Measurements from ENCODE around the gene POLD4. TPM values are rescaled to one million over a fixed set of nuclear protein-coding genes. Genes with fewer than 3 reads are reported as not detected.

The POLD4 gene
- total and polyA plus RNA-seq, 2 of the 13 experiments (the other 11 are each of a cell fraction or from before 2014, with no cell fraction given), result 10.5 to 27.4 TPM

- TF ChIP-seq ZNF704 (CRISPR knock-in tag; IDR thresholded peaks at IDR 0.05; ENCODE audit: borderline replicate concordance) (peak; percentile 80; the same call in 1 of the 2 replicates), HNRNPL (IDR thresholded peaks at IDR 0.05; ENCODE audit: low read depth, low read length) (peak; percentile 92; the same call in 1 of the 2 replicates), ZNF703 (CRISPR knock-in tag; IDR thresholded peaks at IDR 0.05; ENCODE audit: borderline replicate concordance) (no peak), ZNF839 (CRISPR knock-in tag; IDR thresholded peaks at IDR 0.05; ENCODE audit: borderline replicate concordance) (0 out of 2 replicates have a peak, but pooled peaks have one; percentile 17), MAZ (IDR thresholded peaks at IDR 0.05; ENCODE audit: borderline replicate concordance, low read depth, low read length) (peak; percentile 78), MAZ (CRISPR knock-in tag; IDR thresholded peaks at IDR 0.05; ENCODE audit: low read depth) (peak; percentile 96), KAT8 (CRISPR knock-in tag; IDR thresholded peaks at IDR 0.05) (peak; percentile 24; the same call in 1 of the 2 replicates), TBL1XR1 (IDR thresholded peaks at IDR 0.05; ENCODE audit: borderline replicate concordance, low read length, partially characterized antibody) (no peak), FOXA1 (IDR thresholded peaks at IDR 0.05) (no peak), FOXA1 (CRISPR knock-in tag; IDR thresholded peaks at IDR 0.05) (0 out of 2 replicates have a peak, but pooled peaks have one; percentile 7), AGO2 (optimal IDR thresholded peaks at IDR 0.05; ENCODE audit: low read depth, low read length) (peak; percentile 94), U2AF1 (optimal IDR thresholded peaks at IDR 0.05; ENCODE audit: low read depth, low read length) (no peak), ZNF543 (CRISPR knock-in tag; IDR thresholded peaks at IDR 0.05) (no peak; the same call in 1 of the 2 replicates), MAFK (conservative IDR thresholded peaks at IDR 0.05 in 1 of 2, IDR thresholded peaks at IDR 0.05 in 1 of 2; ENCODE audit: low read length in 2 of 2) (no peak), ATF2 (CRISPR knock-in tag; IDR thresholded peaks at IDR 0.05) (no peak), SATB2 (CRISPR knock-in tag; IDR thresholded peaks at IDR 0.05) (0 out of 2 replicates have a peak, but pooled peaks have one; percentile 37), ZNF670 (CRISPR knock-in tag; IDR thresholded peaks at IDR 0.05; ENCODE audit: borderline replicate concordance) (no peak), JUN (CRISPR knock-in tag; IDR thresholded peaks at IDR 0.05) (no peak), CCDC6 (CRISPR knock-in tag; IDR thresholded peaks at IDR 0.05) (no peak), ZBTB7A (CRISPR knock-in tag; IDR thresholded peaks at IDR 0.05) (no peak; the same call in none of the 2 replicates), ZNF740 (CRISPR knock-in tag; IDR thresholded peaks at IDR 0.05) (no peak), ZNF724P (CRISPR knock-in tag; IDR thresholded peaks at IDR 0.05; ENCODE audit: borderline replicate concordance) (0 out of 2 replicates have a peak, but pooled peaks have one; percentile 28), MYC (CRISPR knock-in tag; IDR thresholded peaks at IDR 0.05; ENCODE audit: borderline replicate concordance) (peak; percentile 31; the same call in 1 of the 2 replicates), ZSCAN12 (CRISPR knock-in tag; IDR thresholded peaks at IDR 0.05) (no peak)
- TF ChIP-seq, protein P1, sequence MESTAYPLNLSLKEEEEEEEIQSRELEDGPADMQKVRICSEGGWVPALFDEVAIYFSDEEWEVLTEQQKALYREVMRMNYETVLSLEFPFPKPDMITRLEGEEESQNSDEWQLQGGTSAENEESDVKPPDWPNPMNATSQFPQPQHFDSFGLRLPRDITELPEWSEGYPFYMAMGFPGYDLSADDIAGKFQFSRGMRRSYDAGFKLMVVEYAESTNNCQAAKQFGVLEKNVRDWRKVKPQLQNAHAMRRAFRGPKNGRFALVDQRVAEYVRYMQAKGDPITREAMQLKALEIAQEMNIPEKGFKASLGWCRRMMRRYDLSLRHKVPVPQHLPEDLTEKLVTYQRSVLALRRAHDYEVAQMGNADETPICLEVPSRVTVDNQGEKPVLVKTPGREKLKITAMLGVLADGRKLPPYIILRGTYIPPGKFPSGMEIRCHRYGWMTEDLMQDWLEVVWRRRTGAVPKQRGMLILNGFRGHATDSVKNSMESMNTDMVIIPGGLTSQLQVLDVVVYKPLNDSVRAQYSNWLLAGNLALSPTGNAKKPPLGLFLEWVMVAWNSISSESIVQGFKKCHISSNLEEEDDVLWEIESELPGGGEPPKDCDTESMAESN (CRISPR knock-in tag; conservative IDR thresholded peaks at IDR 0.05), result peak; percentile 98
These were observed 50.1 kb downstream of the POLD4 start, which contains the start of gene SSH3 (continued) for GRCh38 chr11:67303132-67303834.
